HG02970 (cell line): Measurements from ENCODE around the gene CELF1.

Experiments
- ATAC-seq: cut with Tn5 transposase; IDR thresholded peaks from one replicate; pipeline ENCODE4 v1.9.1; 2021; ENCODE audit warnings: mild to moderate bottlenecking, moderate library complexity, moderate number of reproducible peaks; ENCODE audit not compliant: unreplicated experiment, low FRiP score

Gene CELF1

GRCh38 chr11:47495011-47495855 is 57.7 kb downstream of the CELF1 start:
- no peak for ATAC-seq

DNA sequence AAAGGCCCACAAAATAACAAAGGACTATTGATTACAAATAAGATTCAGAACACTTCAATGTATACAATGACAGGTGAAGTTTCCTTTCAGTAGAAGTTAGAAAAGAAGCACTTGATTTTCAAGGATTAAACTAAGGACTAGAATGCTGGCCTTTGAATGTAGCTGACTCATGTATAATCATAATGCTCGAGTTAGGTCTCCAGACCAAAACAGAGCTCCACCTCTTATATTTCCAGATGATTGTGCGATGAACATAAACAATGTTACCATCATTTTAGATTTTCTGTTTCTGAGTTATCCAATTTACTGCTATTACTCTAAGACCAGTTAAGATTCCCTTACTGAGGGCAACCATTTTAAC is 63.6 kb downstream of the CELF1 start:
- no peak for ATAC-seq

- ATAC-seq, result no peak
These were observed 64.1 kb downstream of the CELF1 start for GRCh38 chr11:47488674-47489394.

- ATAC-seq, result no peak
These were observed 64.8 kb downstream of the CELF1 start for GRCh38 chr11:47488111-47488510.

DNA sequence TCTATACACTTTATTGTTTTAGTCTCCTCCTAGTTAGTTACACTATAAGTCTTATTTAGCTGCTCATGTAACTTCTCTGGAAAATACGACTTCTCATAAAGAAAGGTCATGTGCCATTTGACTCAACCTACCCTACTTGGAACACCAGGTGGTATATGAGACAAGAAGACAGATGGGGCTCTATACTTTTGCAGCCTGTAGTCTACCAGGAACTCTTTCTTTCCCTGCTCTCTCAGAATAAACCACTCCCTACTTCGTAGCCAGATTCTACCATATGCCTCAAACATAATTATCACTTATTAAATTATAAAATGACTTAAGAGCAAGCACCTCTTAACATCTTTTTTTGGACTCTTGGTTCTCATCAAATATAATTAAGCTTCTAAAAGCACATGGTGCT is 65.5 kb downstream of the CELF1 start:
- ATAC-seq, result no peak

- no peak for ATAC-seq
These were observed 67.8 kb downstream of the CELF1 start for GRCh38 chr11:47485107-47485506.

DNA sequence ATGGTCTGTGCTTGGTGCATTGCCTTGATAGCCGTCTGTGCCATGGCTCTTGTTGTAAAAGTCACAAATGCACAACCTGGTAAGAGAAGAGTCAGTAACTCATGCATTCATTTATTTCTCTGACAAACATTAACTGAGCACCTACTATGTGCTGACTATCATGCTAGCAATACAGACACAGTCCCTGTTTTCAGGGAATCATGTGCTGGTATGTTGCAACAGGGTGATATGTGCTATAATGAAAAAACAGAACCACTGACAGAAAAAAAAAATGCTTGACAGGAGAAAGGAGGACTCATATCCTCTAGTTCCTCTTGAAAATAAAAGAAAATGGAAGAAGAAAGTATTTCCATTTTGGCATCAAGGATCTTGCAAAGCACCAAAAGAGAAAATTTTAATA is 69.5 kb downstream of the CELF1 start:
- no peak for ATAC-seq

- ATAC-seq, result no peak
These were observed 72.2 kb downstream of the CELF1 start for GRCh38 chr11:47480762-47481161.

DNA sequence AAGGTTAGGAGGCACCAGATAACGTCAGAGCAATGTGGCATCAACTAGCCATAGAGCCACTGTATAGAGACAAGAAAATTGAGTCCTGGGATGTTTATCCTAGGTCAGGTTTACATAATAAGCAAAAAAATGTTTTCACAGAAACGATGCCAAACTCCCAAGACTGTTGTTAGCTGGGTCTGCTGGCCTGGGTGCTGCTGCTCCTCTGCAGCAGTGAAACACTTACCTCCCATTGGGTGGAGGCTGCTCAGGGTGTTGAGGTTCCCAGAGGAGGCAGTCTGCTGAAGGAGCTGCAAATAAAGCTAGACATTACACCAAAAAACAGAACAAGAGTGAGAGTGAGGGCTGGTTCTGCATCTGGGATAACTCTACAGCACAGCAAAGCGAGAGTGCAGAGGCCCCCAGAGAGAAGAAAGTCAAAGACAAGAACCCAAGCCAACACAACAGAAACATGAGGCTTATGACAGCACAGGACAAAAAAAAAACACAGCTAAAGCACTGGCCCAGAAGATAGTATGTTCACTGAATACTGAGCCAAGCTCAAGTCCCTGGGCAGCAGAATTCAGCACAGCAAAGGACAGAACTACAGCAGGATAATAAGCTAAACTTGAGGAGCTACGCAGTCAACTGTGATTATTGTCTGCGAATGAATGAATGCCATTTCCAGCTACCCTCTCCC is 74.1 kb downstream of the CELF1 start:
- ATAC-seq, result no peak

- ATAC-seq, result no peak
These were observed 75.2 kb downstream of the CELF1 start for GRCh38 chr11:47477753-47478152.

DNA sequence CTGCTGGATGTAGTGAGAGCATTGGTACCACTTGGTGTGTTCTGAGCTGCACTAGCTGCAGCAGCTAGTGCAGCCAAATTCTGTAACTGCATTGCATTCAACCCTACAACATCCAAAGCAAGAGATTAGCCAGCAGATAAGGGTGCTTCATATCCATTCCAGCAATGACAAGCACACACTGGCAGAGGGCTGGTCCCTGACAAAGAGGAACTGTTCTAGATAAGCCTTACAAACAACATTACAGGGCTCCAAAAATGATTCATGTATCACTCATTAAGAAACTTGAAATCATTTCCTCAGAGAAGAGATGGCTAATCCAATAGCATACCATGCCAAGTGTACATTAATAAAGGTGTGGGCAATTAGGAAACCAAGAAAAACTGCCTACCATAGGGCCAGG is 75.6 kb downstream of the CELF1 start:
- ATAC-seq, result no peak

DNA sequence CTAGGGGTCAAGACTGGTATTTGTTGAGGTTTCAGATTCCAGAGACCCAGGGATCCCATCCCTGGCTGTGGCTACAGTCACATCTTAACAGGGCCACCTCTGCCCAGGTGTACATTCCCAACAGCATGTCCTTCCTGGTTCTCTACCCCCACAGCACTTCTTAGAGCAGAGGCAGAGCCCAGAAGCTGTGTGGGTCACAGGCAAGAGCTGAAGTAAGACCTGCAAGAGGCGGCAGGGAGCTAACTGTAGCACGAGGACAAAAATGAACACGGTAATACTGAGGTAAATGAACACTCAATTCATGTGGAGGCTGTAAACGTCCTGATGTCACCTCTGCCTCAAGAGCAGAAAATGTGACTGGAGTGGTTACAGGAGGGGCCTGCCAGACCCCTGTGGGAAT is 82.3 kb downstream of the CELF1 start:
- ATAC-seq, result no peak

DNA sequence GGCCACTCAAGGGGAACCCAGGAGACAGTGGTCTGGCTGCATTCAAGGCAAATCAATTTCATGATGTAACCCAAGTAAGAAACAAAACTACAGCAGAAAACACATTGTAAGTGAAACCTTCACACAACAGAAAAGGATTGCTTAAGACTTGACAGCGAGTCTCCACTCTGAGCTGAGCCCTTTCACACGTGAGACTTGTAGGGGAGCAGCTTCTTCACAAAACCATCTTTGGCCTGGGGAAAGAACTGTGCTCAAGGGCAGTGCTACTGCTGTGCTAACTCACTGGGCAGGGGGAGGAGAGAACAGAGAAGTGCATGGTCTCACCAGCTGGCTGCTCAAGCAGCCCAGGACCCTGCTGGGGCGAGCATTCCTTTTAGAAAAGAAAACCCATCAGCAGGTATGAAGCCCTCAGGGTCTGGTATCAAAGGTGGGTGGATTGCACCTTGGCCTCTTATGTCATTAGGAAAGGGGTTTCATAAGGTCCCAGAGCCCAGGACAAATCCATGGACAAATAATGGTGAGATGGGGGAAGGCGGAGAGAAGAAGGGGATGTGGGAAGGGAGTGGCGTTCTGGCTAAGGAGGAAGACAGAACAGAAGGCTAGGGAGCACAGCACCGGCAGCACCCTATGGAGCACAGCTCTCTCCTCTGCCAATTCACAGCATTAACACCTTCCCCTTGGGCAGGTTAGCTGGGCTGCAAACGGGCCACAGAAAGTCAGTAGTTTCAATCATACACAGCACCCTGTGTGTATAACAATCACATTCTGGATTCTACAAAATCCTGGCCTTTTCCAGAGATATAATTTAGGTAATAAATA is 83.4 kb downstream of the CELF1 start:
- ATAC-seq, result no peak

GRCh38 chr11:47468598-47469214 is 84.2 kb downstream of the CELF1 start:
- no peak for ATAC-seq

DNA sequence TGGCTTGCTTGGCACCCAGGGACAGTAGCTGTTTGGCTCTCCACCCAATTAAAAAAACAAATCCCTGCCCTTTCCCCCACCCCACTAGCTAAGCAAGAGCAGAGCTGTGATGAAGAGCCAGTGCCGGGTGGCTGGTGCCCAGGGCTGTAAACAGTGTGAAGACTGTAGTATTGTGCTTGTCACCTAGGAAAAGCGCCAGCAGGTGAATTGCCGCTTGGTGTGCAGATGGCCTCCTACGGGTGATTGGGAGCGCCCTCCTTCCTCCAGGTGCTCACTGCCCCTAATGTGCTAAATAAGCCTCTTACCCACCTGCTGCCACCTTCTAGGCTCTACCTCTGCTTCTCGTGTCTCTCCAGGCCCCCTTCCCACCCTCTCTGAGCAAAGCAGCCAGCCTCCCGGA is 85.6 kb downstream of the CELF1 start:
- ATAC-seq, result no peak

DNA sequence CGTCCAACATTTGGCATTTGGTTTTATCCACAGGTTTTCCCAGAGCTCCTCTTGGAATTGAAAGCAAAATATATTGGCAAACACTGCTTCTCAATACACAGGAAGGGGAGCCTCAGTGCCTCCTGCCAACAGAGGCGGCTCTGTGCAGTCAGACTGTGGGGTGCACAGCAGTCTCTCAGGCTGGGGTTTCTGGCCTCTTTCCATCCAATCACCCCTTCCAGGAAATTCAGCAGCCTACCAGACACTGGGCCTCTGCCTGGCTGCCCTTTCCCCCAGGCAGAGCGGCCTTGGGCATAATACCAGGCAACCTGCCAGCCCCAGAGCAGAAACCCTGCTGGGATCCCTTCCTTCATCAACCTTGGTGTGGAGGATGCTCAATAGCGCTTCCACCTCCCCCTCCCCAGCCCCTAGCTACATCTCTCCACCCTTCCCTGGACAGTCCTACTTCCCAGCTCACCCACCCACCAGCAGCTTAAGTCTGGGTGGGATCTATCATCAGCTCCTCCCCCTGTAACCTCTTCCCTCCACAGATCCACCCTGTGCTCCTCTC is 86.2 kb downstream of the CELF1 start:
- ATAC-seq, result no peak

DNA sequence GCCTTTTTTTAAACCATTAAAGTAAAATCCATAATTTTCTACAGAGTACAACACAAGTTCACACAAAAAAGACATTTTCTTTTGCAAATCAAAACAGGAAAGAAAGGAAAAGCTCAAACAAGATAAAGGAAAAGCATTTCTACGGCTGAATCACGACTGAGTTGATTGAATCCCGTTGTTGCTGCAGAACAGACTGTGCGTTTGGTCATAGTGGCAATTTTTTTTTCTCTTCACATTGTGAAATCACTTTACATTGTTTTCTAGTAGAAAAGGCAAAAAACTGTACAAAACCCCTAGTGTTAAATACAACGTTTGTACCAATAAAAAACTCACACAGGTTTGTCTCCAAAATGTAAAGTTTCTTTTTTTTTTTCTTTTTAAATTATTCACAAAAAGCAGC is 86.7 kb downstream of the CELF1 start:
- ATAC-seq, result no peak

- ATAC-seq, result no peak
These were observed 88.4 kb downstream of the CELF1 start for GRCh38 chr11:47464483-47464882.

DNA sequence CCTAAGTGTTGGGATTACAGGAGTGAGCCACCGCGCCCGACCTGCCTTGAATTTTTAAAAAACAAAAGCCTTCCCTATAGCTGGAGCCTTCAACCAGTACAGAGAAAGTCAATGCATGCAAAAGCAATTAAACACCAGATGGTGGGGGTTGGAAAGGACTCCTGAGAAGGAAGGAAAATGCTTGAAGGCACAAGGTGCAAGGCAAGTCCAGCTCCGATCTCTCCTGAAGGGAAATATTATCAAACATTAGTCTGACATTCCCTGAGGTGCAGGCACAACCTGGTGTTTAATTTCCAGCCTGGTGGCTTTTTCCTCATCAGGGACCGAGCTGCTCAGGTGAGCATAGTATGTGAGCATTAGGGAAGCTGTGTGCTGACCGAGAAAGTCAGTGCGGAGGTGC is 91.1 kb downstream of the CELF1 start:
- no peak for ATAC-seq
